ENCODE results near the gene ALK.

The ALK gene

GRCh38 chr2:29281916-29282247, 639.5 kb downstream of the ALK start:
- no peak overlapping the region for H3K9ac ChIP-seq (ENCODE audit: low read length)
- H3K4me1 ChIP-seq (ENCODE audit: low read length), result no peaks in the 10 kb centered on the region
- no peaks in the 10 kb centered on the region for H3F3A ChIP-seq (ENCODE audit: insufficient read depth, low read length)
- no peak overlapping the region for H3K4me3 ChIP-seq (ENCODE audit: low read length)
- no peak overlapping the region for H3K27ac ChIP-seq (ENCODE audit: low read length)
- no peaks in the 10 kb centered on the region for H4K20me1 ChIP-seq (ENCODE audit: insufficient read depth, low read length)
- H3K4me2 ChIP-seq (ENCODE audit: low read depth, low read length), result no peak overlapping the region
- DNase-seq, result no peak
- H3K36me3 ChIP-seq (replicated peaks; ENCODE audit: insufficient read depth, low read length), result no peaks in the 10 kb centered on the region
- TF ChIP-seq CTCF (IDR thresholded peaks at IDR 0.05; ENCODE audit: low read length) (no peak), EZH2phosphoT487 (IDR thresholded peaks at IDR 0.05; ENCODE audit: low read length) (no peak)
- H3K9me2 ChIP-seq (replicated peaks; ENCODE audit: insufficient read depth, low read length), result no peaks in the 10 kb centered on the region
- H2AFZ ChIP-seq (ENCODE audit: low read length), result no peak overlapping the region
- H3K9me3 ChIP-seq (replicated peaks; ENCODE audit: insufficient read depth, low read length), result no peaks in the 10 kb centered on the region
- no peaks in the 10 kb centered on the region for H3K27me3 ChIP-seq (replicated peaks; ENCODE audit: insufficient read depth, low read length)
- no peaks in the 10 kb centered on the region for H3K79me2 ChIP-seq (ENCODE audit: low read length)

GRCh38 chr2:29281086-29281915, 640.1 kb downstream of the ALK start:
- Histone ChIP-seq H3K4me2 (ENCODE audit: low read depth, low read length) (no peak overlapping the region), H3K27me3 (replicated peaks; ENCODE audit: insufficient read depth, low read length) (no peaks in the 10 kb centered on the region), H3K9me2 (replicated peaks; ENCODE audit: insufficient read depth, low read length) (no peaks in the 10 kb centered on the region), H2AFZ (ENCODE audit: low read length) (no peak overlapping the region), H3F3A (ENCODE audit: insufficient read depth, low read length) (no peaks in the 10 kb centered on the region), H4K20me1 (ENCODE audit: insufficient read depth, low read length) (no peaks in the 10 kb centered on the region), H3K9ac (ENCODE audit: low read length) (no peak overlapping the region), H3K79me2 (ENCODE audit: low read length) (no peaks in the 10 kb centered on the region), H3K9me3 (replicated peaks; ENCODE audit: insufficient read depth, low read length) (no peaks in the 10 kb centered on the region), H3K4me3 (ENCODE audit: low read length) (no peak overlapping the region), H3K36me3 (replicated peaks; ENCODE audit: insufficient read depth, low read length) (no peaks in the 10 kb centered on the region), H3K4me1 (ENCODE audit: low read length) (no peaks in the 10 kb centered on the region), H3K27ac (ENCODE audit: low read length) (no peak overlapping the region)
- no peak for TF ChIP-seq EZH2 (optimal IDR thresholded peaks at IDR 0.05; ENCODE audit: low read depth, low read length)
- TF ChIP-seq EZH2phosphoT487 (IDR thresholded peaks at IDR 0.05; ENCODE audit: low read length), result no peak
- TF ChIP-seq CTCF (IDR thresholded peaks at IDR 0.05; ENCODE audit: low read length), result no peak
- no peak for DNase-seq

GRCh38 chr2:29278966-29279365, 642.4 kb downstream of the ALK start:
- no peaks in the 10 kb centered on the region for H3K27me3 ChIP-seq (replicated peaks; ENCODE audit: insufficient read depth, low read length)
- H3K9me2 ChIP-seq (replicated peaks; ENCODE audit: insufficient read depth, low read length), result no peaks in the 10 kb centered on the region
- no peak overlapping the region for H3K4me2 ChIP-seq (ENCODE audit: low read depth, low read length)
- no peak for TF ChIP-seq EZH2 (optimal IDR thresholded peaks at IDR 0.05; ENCODE audit: low read depth, low read length)
- no peak for TF ChIP-seq EZH2phosphoT487 (IDR thresholded peaks at IDR 0.05; ENCODE audit: low read length)
- H3K79me2 ChIP-seq (ENCODE audit: low read length), result no peaks in the 10 kb centered on the region
- H3K27ac ChIP-seq (ENCODE audit: low read length), result no peak overlapping the region
- H3K4me3 ChIP-seq (ENCODE audit: low read length), result no peak overlapping the region
- H3K4me1 ChIP-seq (ENCODE audit: low read length), result no peaks in the 10 kb centered on the region
- no peak overlapping the region for H2AFZ ChIP-seq (ENCODE audit: low read length)
- no peak for DNase-seq
- H3K9ac ChIP-seq (ENCODE audit: low read length), result no peak overlapping the region
- H3K36me3 ChIP-seq (replicated peaks; ENCODE audit: insufficient read depth, low read length), result no peaks in the 10 kb centered on the region
- no peaks in the 10 kb centered on the region for H3K9me3 ChIP-seq (replicated peaks; ENCODE audit: insufficient read depth, low read length)
- no peaks in the 10 kb centered on the region for H4K20me1 ChIP-seq (ENCODE audit: insufficient read depth, low read length)
- no peaks in the 10 kb centered on the region for H3F3A ChIP-seq (ENCODE audit: insufficient read depth, low read length)

GRCh38 chr2:29276151-29276550, 645.2 kb downstream of the ALK start:
- H3K27me3 ChIP-seq (replicated peaks; ENCODE audit: insufficient read depth, low read length), result no peaks in the 10 kb centered on the region
- H3K4me2 ChIP-seq (ENCODE audit: low read depth, low read length), result no peak overlapping the region
- TF ChIP-seq EZH2 (optimal IDR thresholded peaks at IDR 0.05; ENCODE audit: low read depth, low read length) (no peak), EZH2phosphoT487 (IDR thresholded peaks at IDR 0.05; ENCODE audit: low read length) (no peak), CTCF (IDR thresholded peaks at IDR 0.05; ENCODE audit: low read length) (no peak)
- no peak overlapping the region for H3K27ac ChIP-seq (ENCODE audit: low read length)
- no peak overlapping the region for H3K9ac ChIP-seq (ENCODE audit: low read length)
- no peak overlapping the region for H3K4me3 ChIP-seq (ENCODE audit: low read length)
- H3K36me3 ChIP-seq (replicated peaks; ENCODE audit: insufficient read depth, low read length), result no peaks in the 10 kb centered on the region
- no peak overlapping the region for H2AFZ ChIP-seq (ENCODE audit: low read length)
- no peaks in the 10 kb centered on the region for H4K20me1 ChIP-seq (ENCODE audit: insufficient read depth, low read length)
- no peaks in the 10 kb centered on the region for H3K79me2 ChIP-seq (ENCODE audit: low read length)
- DNase-seq, result no peak
- H3K9me2 ChIP-seq (replicated peaks; ENCODE audit: insufficient read depth, low read length), result no peaks in the 10 kb centered on the region
- no peaks in the 10 kb centered on the region for H3F3A ChIP-seq (ENCODE audit: insufficient read depth, low read length)
- H3K4me1 ChIP-seq (ENCODE audit: low read length), result no peaks in the 10 kb centered on the region
- no peaks in the 10 kb centered on the region for H3K9me3 ChIP-seq (replicated peaks; ENCODE audit: insufficient read depth, low read length)
